ENCODE results near the gene GPC5. TPM values are rescaled to one million over a fixed set of nuclear protein-coding genes. Genes with fewer than 3 reads are reported as not detected.
A peak's percentile ranks its signal among the peaks of the same experiment; 100 is the strongest.
"Not testable (repeated sequence)": the region's sequence is repeated elsewhere in the genome, so short reads cannot be mapped to it uniquely, and the experiment has no call there.

GPC5 gene
- 0.50 and 2.5 TPM in 2 replicates for total RNA-seq (2014; rRNA removed; shearing (Covaris generic))
- polyA plus RNA-seq (2015; cell fraction: cytosol; rRNA removed) = 0.70 and 0.81 TPM in 2 replicates
- 2.3 and 5.3 TPM in 2 replicates for polyA plus RNA-seq (2015; cell fraction: nucleus; rRNA removed)

DNA sequence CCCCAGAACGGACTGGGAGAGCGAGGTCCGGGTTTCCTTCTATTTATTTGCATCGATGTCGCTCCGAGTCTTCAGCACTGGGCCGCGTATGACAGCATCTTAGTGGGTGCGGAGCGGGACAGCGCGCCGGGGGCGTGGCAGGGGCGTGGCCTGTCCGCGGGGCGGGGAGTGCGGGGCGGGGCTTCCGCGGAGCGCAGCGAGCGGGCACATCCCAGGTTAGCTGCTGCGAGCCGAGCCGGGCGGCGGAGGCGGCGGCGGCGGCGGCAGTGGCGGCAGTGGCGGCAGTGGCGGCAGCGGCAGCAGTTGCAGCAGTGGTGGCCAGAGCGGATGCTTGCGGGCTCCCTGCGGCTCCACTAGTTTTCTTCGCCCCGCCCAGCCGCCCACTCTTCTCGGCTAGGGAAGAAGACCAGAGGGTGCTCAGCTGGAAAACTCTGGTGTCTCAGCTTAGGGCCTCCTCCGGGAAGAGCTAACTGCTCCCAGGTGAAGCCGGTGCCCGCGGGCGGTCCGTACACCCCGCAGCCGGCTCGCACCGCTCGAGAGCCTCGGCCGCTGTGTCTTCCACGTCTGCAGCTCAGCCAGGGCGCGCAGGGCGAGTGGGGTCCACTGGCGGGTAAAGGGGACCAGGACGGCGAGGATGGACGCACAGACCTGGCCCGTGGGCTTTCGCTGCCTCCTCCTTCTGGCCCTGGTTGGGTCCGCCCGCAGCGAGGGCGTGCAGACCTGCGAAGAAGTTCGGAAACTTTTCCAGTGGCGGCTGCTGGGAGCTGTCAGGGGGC lies at the start of gene GPC5:
Gene GPC5, plus strand, starts transcription at position 209 of the 776 bp plus-strand sequence.
- in situ Hi-C loops (cut with HindIII; ENCODE audit: low pct_unique_long_range_greater_than_20kb, low sequenced_read_pairs) = no loop called here
- peak; percentile 51 for DNase-seq (ENCODE audit: low read depth, low spot score)

DNA sequence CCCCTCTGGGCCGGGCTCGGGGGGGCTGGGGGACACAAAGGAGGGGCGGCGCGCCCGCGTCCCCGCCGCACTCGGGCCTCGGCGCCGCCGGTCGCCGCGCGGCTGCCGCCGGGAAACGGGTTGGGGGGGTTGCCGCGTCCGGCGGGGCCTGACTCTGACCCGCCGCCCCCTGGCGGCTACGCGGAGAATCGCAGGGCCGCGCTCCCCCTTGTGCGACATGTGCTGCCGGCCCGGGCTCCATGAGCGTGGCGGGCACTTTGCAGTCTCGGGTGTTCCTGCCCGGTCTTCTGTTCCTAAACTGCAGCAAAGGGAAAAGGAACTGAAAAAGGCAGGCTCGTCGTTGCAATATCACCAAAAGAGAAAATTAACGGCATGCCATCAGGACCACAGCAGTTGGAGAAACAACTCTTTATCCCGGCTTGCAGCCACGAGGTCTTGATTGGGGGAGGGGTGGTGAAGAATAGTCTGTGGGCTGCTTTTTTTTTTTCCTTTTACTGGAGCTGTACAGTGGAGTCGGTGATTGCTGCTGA lies 49.5 kb upstream of the GPC5 start:
- peak; percentile 87 for DNase-seq (ENCODE audit: low read depth, low spot score)
- in situ Hi-C loops (cut with HindIII; ENCODE audit: low pct_unique_long_range_greater_than_20kb, low sequenced_read_pairs) = no loop called here

DNA sequence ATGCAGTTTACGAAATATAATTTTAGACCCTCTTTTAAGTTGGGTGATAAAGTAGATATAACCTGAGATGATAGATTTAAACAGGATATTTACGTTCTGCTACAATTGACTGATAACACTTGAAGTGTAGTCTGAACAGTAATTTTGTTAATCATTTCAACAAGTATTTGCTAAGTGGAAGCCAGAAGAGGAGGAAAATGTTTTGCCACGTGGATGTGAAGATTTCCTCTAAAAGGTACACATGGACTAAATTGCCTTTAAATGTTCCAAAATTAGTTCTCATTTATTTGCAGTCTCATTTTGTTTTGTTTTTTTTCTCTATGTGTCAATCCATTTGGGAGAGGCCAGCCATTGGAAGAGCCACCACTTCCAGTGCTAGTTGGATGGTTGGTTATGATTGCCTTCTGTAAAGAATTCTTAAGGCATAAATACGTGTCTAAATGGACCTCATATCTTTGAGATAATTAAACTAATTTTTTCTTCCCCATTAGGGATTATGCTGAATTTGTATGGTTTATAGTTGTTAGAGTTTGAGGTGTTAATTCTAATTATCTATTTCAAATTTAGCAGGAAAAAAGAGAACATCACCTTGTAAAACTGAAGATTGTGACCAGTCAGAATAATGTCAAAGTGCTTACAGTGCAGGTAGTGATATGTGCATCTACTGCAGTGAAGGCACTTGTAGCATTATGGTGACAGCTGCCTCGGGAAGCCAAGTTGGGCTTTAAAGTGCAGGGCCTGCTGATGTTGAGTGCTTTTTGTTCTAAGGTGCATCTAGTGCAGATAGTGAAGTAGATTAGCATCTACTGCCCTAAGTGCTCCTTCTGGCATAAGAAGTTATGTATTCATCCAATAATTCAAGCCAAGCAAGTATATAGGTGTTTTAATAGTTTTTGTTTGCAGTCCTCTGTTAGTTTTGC lies 48.2 kb upstream of the GPC5 start:
- in situ Hi-C loops (cut with HindIII; ENCODE audit: low pct_unique_long_range_greater_than_20kb, low sequenced_read_pairs) = no loop called here
- no peak for DNase-seq (ENCODE audit: low read depth, low spot score)

DNA sequence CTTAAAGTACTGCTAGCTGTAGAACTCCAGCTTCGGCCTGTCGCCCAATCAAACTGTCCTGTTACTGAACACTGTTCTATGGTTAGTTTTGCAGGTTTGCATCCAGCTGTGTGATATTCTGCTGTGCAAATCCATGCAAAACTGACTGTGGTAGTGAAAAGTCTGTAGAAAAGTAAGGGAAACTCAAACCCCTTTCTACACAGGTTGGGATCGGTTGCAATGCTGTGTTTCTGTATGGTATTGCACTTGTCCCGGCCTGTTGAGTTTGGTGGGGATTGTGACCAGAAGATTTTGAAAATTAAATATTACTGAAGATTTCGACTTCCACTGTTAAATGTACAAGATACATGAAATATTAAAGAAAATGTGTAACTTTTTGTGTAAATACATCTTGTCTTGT lies 47.3 kb upstream of the GPC5 start:
- DNase-seq (ENCODE audit: low read depth, low spot score) = no peak
- in situ Hi-C loops (cut with HindIII; ENCODE audit: low pct_unique_long_range_greater_than_20kb, low sequenced_read_pairs) = no loop called here

DNA sequence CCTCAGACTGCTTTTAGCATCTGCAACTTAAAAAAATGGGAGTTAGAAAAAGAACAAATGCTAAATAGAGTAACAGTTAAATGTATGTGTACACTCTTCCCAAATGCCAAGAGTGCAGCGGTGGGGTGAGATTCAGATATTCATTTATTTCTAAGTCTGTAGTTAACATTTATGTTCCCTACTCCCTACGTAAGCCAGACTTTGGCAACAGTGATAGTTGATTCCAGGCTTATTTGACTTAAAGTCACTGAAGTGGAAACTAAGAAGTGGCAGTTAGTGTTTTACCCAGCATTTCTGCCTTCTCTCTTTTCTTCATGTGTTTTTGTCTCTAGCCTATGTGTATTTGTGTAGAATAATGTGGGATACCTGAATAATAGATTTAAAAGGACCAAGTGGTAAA lies 46.4 kb upstream of the GPC5 start:
- DNase-seq (ENCODE audit: low read depth, low spot score) = no peak
- in situ Hi-C loops (cut with HindIII; ENCODE audit: low pct_unique_long_range_greater_than_20kb, low sequenced_read_pairs) = no loop called here

DNA sequence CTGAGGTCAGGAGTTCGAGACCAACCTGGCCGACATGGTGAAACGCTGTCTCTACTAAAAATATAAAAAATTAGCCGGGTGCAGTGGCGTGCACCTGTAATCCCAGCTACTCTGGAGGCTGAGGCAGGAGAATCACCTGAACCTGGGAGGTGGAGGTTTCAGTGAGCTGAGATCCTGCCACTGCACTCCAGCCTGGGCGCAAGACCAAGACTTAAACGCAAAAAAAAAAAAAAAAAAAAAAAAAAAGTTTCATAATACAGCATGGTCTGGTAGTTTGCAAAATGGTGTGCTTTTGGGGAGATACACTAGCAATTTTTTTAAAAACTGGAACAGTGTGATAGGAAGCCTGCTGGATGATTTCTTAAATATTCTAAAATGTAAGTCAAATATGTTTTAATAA lies 45.5 kb upstream of the GPC5 start:
- DNase-seq (ENCODE audit: low read depth, low spot score); in situ Hi-C loops (cut with HindIII; ENCODE audit: low pct_unique_long_range_greater_than_20kb, low sequenced_read_pairs): not testable (repeated sequence)

DNA sequence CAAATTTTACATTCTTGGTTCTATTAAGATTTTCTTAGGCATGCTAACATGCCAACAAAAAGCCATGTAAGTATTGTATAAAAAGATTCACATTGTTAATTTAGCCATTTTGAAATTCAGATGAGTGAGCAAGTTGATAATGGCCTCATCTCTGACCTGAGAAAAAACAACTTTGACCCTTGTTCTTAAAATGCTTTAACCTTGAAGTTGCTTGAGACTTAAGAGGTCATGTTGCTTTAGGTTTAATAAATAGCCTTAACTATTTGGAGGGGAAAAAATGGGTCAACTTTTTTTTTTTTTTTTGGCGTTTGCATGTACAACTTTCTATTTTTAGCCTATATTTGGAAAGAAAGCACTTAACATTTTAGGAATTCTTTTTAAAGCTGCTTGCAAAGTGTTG lies 44.9 kb upstream of the GPC5 start:
- in situ Hi-C loops (cut with HindIII; ENCODE audit: low pct_unique_long_range_greater_than_20kb, low sequenced_read_pairs) = no loop called here
- DNase-seq (ENCODE audit: low read depth, low spot score) = no peak

DNA sequence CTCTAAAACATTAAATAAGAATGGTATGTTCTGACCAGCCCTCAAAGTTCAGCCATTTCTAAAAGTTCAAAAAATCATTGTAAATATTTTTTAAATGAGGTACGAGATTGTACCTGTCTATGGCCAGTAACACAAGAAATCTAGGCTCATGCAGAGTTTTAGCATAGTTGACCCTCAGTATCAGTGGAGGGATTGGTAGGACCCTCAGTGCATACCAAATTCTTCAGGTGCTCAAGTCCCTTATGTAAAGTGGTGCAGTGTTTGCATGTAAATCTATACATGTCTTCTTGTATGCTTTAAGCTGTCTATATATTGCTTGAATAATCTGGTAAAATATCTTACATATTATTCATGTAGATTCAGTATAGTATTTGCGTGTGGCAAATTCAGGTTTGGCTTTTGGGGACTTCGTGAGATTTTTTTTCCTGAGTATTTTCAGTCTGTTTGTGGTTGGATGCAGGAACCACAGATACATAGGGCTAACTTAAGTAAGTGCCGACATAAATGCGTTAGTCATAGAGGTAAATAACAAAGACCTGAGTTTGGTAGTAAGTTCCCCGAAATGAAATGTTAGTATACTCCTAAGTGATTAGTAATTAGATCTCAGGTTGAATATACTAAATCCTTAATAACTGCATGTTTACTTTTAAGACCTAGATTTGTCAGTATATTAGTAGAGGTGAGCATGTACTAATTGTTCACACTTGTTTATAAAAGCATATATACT lies 43.2 kb upstream of the GPC5 start:
- in situ Hi-C loops (cut with HindIII; ENCODE audit: low pct_unique_long_range_greater_than_20kb, low sequenced_read_pairs) = no loop called here

DNA sequence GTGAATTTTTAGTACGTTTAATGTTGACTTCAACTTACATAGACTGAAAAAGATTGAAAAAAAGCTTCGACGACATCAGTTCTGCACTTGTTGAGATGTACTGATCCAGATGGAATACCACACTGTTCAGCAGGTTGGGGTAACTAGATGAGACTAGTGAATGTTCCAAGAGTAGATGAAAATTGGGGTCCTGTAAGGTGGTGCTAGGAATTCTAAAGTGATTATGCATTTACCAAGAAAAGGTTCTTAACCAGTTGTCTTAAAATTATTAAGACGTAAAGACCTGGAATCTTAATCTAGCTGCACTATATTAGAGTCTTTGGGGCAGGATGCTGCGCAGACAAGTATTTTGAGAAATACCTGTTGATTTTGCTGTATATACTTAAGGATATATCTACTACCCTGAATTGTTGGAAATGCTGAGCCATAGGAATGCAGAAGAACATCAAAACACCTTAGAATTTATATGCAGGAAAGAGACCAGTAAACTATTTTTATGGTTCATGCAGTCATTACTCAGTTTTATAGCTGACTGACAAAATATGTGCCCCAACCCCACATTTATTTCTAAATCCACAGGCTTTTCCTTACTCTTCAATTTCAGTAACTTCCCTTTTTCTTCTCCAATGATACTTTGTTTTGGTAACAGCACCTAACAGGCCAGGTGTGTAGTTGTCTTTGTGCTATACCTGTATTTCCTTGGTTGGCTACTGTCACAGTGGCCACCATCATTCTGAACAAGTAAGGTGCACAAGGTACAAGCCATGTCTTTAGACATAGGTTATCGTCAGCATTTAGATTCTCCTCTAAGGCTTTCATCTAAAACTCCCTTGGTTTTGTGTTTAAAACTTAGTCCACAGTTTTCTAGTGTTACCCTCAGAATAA lies 42.4 kb upstream of the GPC5 start:
- DNase-seq (ENCODE audit: low read depth, low spot score) = no peak
- in situ Hi-C loops (cut with HindIII; ENCODE audit: low pct_unique_long_range_greater_than_20kb, low sequenced_read_pairs) = no loop called here

More for the DNA sequence above, 43.2 kb upstream of the GPC5 start:
- no peak for DNase-seq (ENCODE audit: low read depth, low spot score)

DNA sequence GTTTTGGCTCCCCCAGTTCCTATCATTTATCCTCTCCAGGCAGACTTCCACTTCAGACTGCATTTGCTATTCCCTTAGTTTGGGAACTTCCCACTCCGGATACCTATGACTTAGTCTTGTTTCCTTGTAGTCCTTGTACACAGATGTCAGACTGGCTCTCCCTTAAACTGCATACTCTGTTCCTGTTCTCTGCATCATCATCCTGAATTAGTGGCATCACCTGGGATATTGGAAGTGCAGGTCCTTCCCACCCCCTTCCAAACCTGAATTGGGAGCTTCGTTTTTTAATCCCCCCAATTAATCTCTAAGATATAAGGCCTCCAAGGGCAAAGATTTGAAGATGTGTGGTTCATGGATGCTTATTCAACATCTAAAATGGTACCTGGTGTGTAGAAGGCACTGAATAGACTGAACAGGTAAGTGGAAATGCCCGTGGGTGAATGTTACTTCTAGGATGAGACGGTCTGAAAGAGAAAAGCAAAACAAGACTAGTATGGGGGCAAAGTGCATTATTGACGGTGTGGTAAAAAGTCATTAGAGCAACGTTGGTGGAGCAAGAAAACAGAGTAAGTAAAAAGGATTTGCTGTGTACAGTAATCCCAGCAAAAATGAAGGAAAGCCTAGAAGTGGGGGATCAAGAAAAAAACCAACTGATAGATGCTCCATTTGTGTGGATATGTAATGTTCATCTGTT lies 41.4 kb upstream of the GPC5 start:
- in situ Hi-C loops (cut with HindIII; ENCODE audit: low pct_unique_long_range_greater_than_20kb, low sequenced_read_pairs) = no loop called here
- no peak for DNase-seq (ENCODE audit: low read depth, low spot score)

DNA sequence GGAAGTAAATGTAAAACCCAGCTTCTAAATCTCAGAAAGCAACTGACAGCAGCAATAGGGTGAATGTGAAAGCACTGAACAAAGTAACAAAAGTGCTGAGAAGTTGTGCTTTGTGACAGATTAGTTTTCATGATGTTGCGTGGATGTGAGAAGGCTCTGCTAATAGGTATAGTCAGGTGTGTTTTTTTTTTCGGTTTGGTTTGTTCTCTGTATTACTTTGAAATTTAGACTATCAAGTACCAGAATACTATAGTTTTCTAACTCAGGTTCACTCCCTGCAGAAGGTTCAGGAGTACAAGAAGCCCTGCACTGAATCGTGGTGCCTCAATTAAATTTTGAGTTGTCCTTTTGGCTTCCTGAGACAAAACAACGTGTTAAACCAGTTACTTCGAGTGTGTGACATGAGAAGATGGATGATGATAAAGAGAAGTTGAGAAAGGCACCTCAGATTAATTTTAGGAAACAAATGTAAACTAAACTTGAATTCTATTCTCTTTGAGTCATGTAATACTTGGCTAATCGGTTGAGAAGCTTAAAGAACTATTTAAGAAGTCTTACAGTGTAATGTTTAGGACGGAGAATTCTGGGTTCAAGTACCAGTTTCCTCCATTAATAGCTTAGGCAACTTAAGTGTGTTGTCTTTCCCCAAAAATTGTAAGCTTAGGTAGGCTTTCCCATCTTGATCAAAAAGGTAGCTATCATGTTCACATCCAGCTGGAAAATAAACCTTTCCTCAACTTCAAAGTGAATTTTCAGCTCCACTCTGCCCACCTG lies 40.6 kb upstream of the GPC5 start:
- no peak for DNase-seq (ENCODE audit: low read depth, low spot score)
- in situ Hi-C loops (cut with HindIII; ENCODE audit: low pct_unique_long_range_greater_than_20kb, low sequenced_read_pairs) = no loop called here

DNA sequence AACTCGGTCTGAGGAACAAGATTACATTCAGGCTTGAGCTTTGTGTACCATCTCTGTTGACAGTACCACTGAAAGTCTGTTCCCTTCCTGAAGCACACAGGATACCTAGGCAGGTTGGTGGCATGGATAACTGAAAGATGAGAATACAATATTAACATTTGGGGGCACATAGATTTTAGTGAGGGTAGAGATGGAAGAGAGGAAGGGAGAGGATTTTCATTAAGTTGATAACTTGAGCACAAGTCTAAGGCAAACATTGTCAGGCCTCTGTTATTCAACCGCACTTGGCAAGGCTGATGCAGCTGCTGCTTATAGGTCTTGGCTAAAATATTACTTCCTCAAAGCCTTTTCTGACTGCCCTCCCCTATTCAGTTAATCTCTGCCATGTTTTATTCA lies 40.0 kb upstream of the GPC5 start:
- no peak for DNase-seq (ENCODE audit: low read depth, low spot score)
- in situ Hi-C loops (cut with HindIII; ENCODE audit: low pct_unique_long_range_greater_than_20kb, low sequenced_read_pairs) = no loop called here

DNA sequence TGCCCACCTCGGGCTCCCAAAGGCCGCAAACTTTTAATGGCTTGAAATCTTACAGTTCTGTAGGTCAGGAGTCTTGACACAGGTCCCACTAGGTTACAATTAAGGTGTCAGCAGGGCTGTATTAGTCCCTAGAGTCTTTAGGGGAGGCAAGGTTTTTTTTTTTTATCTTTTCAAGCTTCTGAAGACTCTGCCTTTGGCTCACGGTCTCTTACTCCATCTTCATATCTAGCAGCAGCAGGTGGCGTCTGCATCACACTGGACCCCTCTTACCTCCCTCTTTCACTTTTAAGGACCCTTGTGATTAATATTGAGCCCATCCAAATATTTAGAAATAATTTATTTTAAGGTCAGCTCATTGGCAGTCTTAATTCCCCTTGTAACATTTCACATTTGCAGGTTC lies 39.3 kb upstream of the GPC5 start:
- in situ Hi-C loops (cut with HindIII; ENCODE audit: low pct_unique_long_range_greater_than_20kb, low sequenced_read_pairs) = no loop called here
- DNase-seq (ENCODE audit: low read depth, low spot score) = no peak

DNA sequence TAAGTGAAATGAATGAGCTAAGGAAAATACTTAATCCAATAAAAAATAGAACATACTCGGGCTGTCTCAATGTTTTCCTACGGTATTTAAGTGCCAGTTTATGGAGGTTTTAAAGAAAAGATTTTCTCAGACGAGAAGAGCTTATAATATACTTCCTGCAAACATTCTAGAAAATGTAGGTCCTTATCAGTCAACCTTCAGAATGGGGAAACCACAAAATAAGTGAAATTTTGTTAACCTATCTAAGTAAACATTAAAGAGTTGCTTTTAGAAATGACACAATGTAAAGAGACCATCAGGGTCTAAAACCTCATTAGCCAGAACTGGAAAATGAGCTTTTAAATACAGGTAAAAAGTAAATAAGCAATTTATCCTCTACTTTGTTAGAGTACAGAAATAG lies 38.8 kb upstream of the GPC5 start:
- no peak for DNase-seq (ENCODE audit: low read depth, low spot score)
- in situ Hi-C loops (cut with HindIII; ENCODE audit: low pct_unique_long_range_greater_than_20kb, low sequenced_read_pairs) = no loop called here

DNA sequence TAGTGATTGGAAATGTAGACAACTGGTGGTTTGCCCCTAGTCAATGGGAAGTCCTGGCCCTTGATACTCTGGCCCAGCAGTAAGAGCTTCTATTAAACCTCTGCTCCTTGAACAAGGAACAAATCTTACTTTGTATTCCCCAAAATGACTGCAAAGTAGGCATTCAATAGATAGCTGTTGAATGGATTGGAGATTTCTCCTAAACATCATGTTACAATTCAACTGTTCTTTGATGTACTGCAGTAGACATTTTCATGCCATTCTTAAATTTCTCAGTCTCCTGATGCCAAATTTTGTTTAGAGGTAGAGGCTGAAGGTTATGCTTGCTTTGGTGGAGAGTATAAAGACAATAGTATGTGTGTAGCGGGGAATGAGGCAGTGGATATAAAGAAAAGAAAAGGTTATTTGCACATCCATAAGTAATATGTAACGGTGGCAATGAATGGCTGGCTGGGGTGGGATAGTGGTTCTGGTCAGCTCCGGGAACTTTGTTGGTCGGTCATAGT lies 38.1 kb upstream of the GPC5 start:
- in situ Hi-C loops (cut with HindIII; ENCODE audit: low pct_unique_long_range_greater_than_20kb, low sequenced_read_pairs) = no loop called here
- no peak for DNase-seq (ENCODE audit: low read depth, low spot score)

Measured in SK-MEL-5 (cell line).